GM19193 (cell line): ENCODE results near the gene DOCK10.

Experiments used
- POLR2A ChIP-seq: IDR thresholded peaks from 4 replicates; pipeline ENCODE4 v1.6.1; 2011; ENCODE audit not compliant: insufficient read depth, insufficient read length; ENCODE audit errors: extremely low read depth

The DOCK10 gene

GRCh38 chr2:224757934-224758548 lies 284.2 kb downstream of the DOCK10 start:
- TF ChIP-seq POLR2A: no peak

- no peak for TF ChIP-seq POLR2A
Measured at GRCh38 chr2:224753743-224754540, 288.3 kb downstream of the DOCK10 start.

- no peak for TF ChIP-seq POLR2A
Measured at GRCh38 chr2:224751996-224752698, 290.1 kb downstream of the DOCK10 start.

- no peak for TF ChIP-seq POLR2A
Measured at GRCh38 chr2:224749136-224749535, 293.1 kb downstream of the DOCK10 start.

- no peak for TF ChIP-seq POLR2A
Measured at GRCh38 chr2:224747765-224748164, 294.5 kb downstream of the DOCK10 start.

GRCh38 chr2:224736227-224736626 lies 306.0 kb downstream of the DOCK10 start:
- TF ChIP-seq POLR2A: no peak

GRCh38 chr2:224734949-224735348 lies 307.3 kb downstream of the DOCK10 start:
- no peak for TF ChIP-seq POLR2A

GRCh38 chr2:224731665-224732064 lies 310.6 kb downstream of the DOCK10 start:
- no peak for TF ChIP-seq POLR2A

- TF ChIP-seq POLR2A: no peak
Measured at GRCh38 chr2:224729435-224729834, 312.8 kb downstream of the DOCK10 start.

GRCh38 chr2:224724331-224724730 lies 317.9 kb downstream of the DOCK10 start:
- no peak for TF ChIP-seq POLR2A

- TF ChIP-seq POLR2A: no peak
Measured at GRCh38 chr2:224723586-224724217, 318.6 kb downstream of the DOCK10 start.

- TF ChIP-seq POLR2A: no peak
Measured at GRCh38 chr2:224722770-224723169, 319.5 kb downstream of the DOCK10 start.

GRCh38 chr2:224722250-224722649 lies 320.0 kb downstream of the DOCK10 start:
- no peak for TF ChIP-seq POLR2A

GRCh38 chr2:224716921-224717320 lies 325.3 kb downstream of the DOCK10 start:
- TF ChIP-seq POLR2A: no peak

GRCh38 chr2:224716201-224716600 lies 326.1 kb downstream of the DOCK10 start, which contains the start of gene CCDC195:
TSS of gene CCDC195 (minus strand) at chr2:224716365. CDS start at chr2:224716365, 0 bp downstream.
- TF ChIP-seq POLR2A: no peak
